Pancreas (tissue), 10 donors: ENCODE measurements around the gene CSF2. TPM values are rescaled to one million over a fixed set of nuclear protein-coding genes. Genes with fewer than 3 reads are reported as not detected.
A peak's percentile ranks its signal among the peaks of the same experiment; 100 is the strongest.

Source experiments
- ATAC-seq, 4 donors: fragments of 200-7000 bp; cut with Tn5 transposase; one replicate each; pipeline versions ENCODE4 v1.8.0 to v1.9.1; 2020; ENCODE audit warnings: mild to moderate bottlenecking in 4 of 4, moderate library complexity in 4 of 4
- DNase-seq, 6 donors: peaks; one replicate each; pipeline ENCODE4 v3.0.0-alpha.2; 2020
- FAIRE-seq: peaks from 2 replicates; lab custom pipeline; 2012; peaks lifted over from hg19 to GRCh38; lab: Jason Lieb, UNC
- H3K27ac ChIP-seq, 4 donors: fragments of 200-600 bp; sonication (generic); 1 replicate in 3 of 4; 2 replicates in 1 of 4; pipeline versions ENCODE4 v1.5.0 to v1.8.0; 2020
- H3K27me3 ChIP-seq, 4 donors: fragments of 200-600 bp; one replicate each; pipeline ENCODE4 v1.8.0; 2021
- H3K36me3 ChIP-seq, 3 donors: fragments of 200-600 bp; sonication (generic) in 1 of 3; one replicate each; pipeline versions ENCODE4 v1.5.0 to v1.8.0; 2020 to 2021
- H3K4me1 ChIP-seq, 3 donors: fragments of 200-600 bp; one replicate each; pipeline ENCODE4 v1.8.0; 2021
- H3K4me3 ChIP-seq, 4 donors: fragments of 200-600 bp; sonication (generic) in 2 of 4; one replicate each; pipeline versions ENCODE4 v1.5.0 to v1.8.0; 2020 to 2021
- H3K9me3 ChIP-seq, 4 donors: fragments of 200-600 bp; one replicate each; pipeline ENCODE4 v1.8.0; 2021
- CTCF ChIP-seq, 4 donors: fragments of 200-600 bp; sonication (generic) in 3 of 4; IDR thresholded peaks; one replicate each; pipeline versions ENCODE4 v1.5.0 to v1.8.0; 2021; ENCODE audit warnings: antibody characterized with exemption in 4 of 4
- WGBS, 2 donors: extraction: QIAGEN DNeasy Blood & Tissue Kit; methylation state at CpG; one replicate each; pipeline ENCODE4 v1.1.7; 2013; 5-methylcytosine and 5-hydroxymethylcytosine counted together
- intact Hi-C, 3 donors: fragments of 100-400 bp; cut with DNase I; formaldehyde crosslinking; loops; one replicate each; pipeline versions ENCODE4 v1.11.1 to v1.14.2; 2022
- polyA plus RNA-seq, 2 donors: library from polyadenylated mRNA; stranded (reverse); fragments of 200-250 nt; gene quantifications; one replicate each; pipeline ENCODE4 v1.2.3, GENCODE V29; 2013
- total RNA-seq, 6 donors: library from RNA; stranded (reverse); fragmentation: NEBNext Ultra II Directional in 4 of 6; extraction: Animal tissue kit (Norgen Biotek cat#: 25700) in 4 of 6; gene quantifications; one replicate each; pipeline versions ENCODE4 v1.2.1 to v1.2.4, GENCODE V29; 2021 to 2023
- donor health status: healthy with polysubstance abuse.
- donor health status: DM: no; HTN: no; CAD: no; lungs with moderate emphysema.
- donor health status: DM: no; HTN: no; CAD: no.
- donor health status: control.
- donor health status: control.
- donor health status: Bipolar disorder and iron deficiency.
- donor health status: DM: yes; HTN: yes; CAD: no.
- donor health status: DM: no; HTN: no; CAD: no.
- donor health status: DM: no; HTN: no; CAD: no.
- donor health status: DM: yes; HTN: yes; CAD: no.

The CSF2 gene
- total and polyA plus RNA-seq, 8 donors, result 0.19 TPM; not detected in 7

- H3K27me3 ChIP-seq, result no peaks in the 10 kb centered on the region
- H3K4me3 ChIP-seq, result no peak overlapping the region
- ATAC-seq (no peak), FAIRE-seq (no peak), DNase-seq (peak in 2 of 6 donors; percentile 41 to 45)
- no peaks in the 10 kb centered on the region for H3K4me1 ChIP-seq
- no peaks in the 10 kb centered on the region for H3K9me3 ChIP-seq
- WGBS, 2 donors, result 40 to 48% methylated on average over 4 to 5 of the region's 5 CpGs
- TF ChIP-seq CTCF (IDR thresholded peaks at IDR 0.05), result no peak
- intact Hi-C loops, result no loop called here
- H3K36me3 ChIP-seq, result no peaks in the 10 kb centered on the region
- no peak overlapping the region for H3K27ac ChIP-seq
Measured at GRCh38 chr5:132064140-132064539, 9.4 kb upstream of the CSF2 start.

DNA sequence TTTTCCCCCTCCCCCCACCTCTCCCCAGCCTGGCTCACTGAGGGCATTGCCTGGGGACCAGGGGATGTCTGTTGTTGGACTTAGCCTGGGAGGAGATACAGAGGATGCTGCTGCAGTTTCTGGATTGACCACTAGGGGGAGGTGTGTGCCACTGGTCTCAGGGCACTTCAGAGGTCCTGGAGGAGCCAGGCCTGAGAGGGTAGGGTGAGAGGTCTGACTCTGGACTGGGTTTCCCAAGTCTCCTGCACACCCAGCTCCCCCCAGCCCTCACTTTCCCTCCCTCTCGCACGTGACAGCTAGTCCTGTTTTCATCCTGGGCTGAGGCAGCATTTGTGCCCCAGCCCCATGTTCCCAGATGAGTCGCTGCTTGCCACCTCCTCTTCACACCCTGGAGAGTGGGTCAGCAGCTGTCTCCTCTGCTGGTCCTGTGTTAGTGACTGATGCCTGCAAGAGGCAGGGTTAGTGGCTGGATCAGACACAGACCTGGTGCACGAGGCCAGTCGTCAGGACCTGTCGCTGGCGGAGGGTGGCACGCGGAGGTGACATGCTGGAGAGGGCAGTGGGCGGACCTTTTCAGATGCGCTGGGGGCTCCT is 8.8 kb upstream of the CSF2 start:
- Histone ChIP-seq H3K27ac (no peak overlapping the region), H3K27me3 (no peaks in the 10 kb centered on the region), H3K4me3 (no peak overlapping the region), H3K36me3 (no peaks in the 10 kb centered on the region), H3K9me3 (no peaks in the 10 kb centered on the region), H3K4me1 (no peaks in the 10 kb centered on the region)
- intact Hi-C loops, result no loop called here
- ATAC-seq, result peak; percentile 83 to 88 (median 86)
- no peak for FAIRE-seq
- TF ChIP-seq CTCF (IDR thresholded peaks at IDR 0.05), result peak; percentile 83 to 95 (median 90)
- peak; percentile 26 to 85 (median 70) for DNase-seq
- WGBS, 2 donors, result 78 to 81% methylated on average over 11 of the region's 11 CpGs

DNA sequence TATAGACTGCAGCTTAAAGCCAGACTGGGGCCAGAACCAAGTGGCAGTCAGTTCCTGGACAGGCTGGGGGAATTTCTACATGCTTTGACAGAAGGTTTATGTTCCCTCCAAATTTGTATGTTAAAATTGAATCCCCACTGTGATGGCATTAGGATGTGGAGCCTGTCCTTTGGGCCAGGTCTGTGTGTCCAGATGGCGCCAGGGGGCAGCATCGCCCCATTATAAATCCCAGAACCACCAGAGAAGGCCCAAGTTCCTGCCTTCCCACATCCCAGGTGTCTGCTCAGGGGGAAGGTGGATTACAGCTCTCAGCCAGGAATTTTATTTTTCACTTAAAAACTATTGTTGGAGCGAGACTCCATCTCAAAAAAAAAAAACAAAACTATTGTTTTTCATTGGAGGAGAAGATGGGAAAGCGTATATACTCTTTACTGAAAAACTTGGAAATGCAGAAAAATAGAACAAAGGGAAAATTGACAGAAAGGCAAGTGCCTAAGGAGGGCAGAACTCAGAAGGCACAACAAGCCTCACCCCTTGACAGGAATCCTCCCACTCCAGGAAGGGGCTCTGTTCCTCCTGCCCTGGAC is 8.1 kb upstream of the CSF2 start:
- ATAC-seq, result peak; percentile 53 to 77 (median 70)
- Histone ChIP-seq H3K9me3 (no peaks in the 10 kb centered on the region), H3K4me3 (no peak overlapping the region), H3K4me1 (no peaks in the 10 kb centered on the region), H3K27ac (no peak overlapping the region), H3K36me3 (no peaks in the 10 kb centered on the region), H3K27me3 (no peaks in the 10 kb centered on the region)
- intact Hi-C loops, result no loop called here
- no peak for FAIRE-seq
- WGBS, 2 donors, result 56 to 66% methylated on average over 4 of the region's 4 CpGs
- no peak for TF ChIP-seq CTCF (IDR thresholded peaks at IDR 0.05)
- DNase-seq, result peak in 1 of 6 donors; percentile 62

DNA sequence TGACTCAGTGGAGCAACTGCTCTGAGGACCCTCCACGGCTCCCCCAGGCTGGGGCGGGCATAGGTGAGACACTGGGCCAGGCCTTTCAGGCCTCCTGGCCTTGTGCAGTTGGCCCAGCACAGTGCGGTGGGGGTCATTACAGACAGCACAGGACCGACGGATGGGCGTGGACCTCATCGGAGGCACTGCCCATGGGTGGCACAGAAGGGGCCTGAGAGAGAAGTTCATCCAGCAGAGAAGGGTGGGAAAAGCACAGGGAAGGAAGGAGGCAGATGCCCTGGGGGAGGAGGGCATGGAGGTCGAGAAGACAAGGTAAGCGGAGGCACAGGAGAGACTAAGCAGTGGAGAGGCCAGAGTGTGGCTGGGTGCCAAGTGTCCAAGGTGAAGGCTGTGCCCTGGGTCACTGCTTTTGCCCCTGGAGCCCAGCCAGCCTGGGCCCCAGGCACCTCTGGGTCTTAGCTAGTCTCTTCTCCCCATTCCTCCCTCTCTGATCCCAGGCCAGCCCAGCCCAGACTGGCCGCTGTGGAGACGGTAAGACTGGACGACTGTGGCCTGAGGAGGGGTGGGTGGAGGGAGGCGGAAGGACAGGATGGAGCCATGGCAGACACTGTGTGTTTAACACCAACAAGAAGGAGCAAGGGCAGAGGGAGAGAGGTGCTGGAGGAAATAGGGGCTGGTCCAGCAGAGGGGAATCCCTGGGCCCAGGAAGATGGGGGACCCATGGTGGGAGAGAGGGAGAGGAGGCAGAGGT is 7.5 kb upstream of the CSF2 start:
- FAIRE-seq (no peak), DNase-seq (peak in 2 of 6 donors; percentile 60 to 70), ATAC-seq (no peak)
- Histone ChIP-seq H3K36me3 (no peaks in the 10 kb centered on the region), H3K27me3 (no peaks in the 10 kb centered on the region), H3K27ac (no peak overlapping the region), H3K9me3 (no peaks in the 10 kb centered on the region), H3K4me1 (no peaks in the 10 kb centered on the region), H3K4me3 (no peak overlapping the region)
- no peak for TF ChIP-seq CTCF (IDR thresholded peaks at IDR 0.05)
- intact Hi-C loops, result no loop called here
- 89 to 90% methylated on average over 13 of the region's 13 CpGs for WGBS, 2 donors
